NB4 (cell line): ENCODE measurements around the gene VAT1.

Experiments
- MYC ChIP-seq: IDR thresholded peaks from 2 replicates; pipeline ENCODE4 v1.6.1; 2011; ENCODE audit warnings: low read depth, low read length
- POLR2A ChIP-seq: IDR thresholded peaks from 2 replicates; pipeline ENCODE4 v1.6.1; 2011; ENCODE audit warnings: mild to moderate bottlenecking; ENCODE audit not compliant: insufficient read length; ENCODE audit errors: extremely low read depth
- TF ChIP-seq, protein P1 (sequence below): IDR thresholded peaks from one replicate; pipeline ENCODE4 v1.5.1; 2012; ENCODE audit warnings: low read depth, low read length
- TF ChIP-seq, protein P2 (sequence below): IDR thresholded peaks from 2 replicates; pipeline ENCODE4 v1.6.1; 2011; ENCODE audit warnings: low read depth, low read length

DNA sequence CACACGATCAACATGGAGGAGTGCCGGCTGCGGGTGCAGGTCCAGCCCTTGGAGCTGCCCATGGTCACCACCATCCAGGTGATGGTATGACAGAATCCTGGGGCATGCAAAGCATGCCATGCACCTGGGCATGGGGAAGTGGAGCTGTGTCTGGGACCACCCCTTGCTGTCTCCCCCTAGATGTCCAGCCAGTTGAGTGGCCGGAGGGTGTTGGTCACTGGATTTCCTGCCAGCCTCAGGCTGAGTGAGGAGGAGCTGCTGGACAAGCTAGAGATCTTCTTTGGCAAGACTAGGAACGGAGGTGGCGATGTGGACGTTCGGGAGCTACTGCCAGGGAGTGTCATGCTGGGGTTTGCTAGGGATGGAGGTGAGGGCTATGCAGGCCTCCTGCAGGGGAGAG is 8.9 kb downstream of the VAT1 start:
- TF ChIP-seq, protein P1, sequence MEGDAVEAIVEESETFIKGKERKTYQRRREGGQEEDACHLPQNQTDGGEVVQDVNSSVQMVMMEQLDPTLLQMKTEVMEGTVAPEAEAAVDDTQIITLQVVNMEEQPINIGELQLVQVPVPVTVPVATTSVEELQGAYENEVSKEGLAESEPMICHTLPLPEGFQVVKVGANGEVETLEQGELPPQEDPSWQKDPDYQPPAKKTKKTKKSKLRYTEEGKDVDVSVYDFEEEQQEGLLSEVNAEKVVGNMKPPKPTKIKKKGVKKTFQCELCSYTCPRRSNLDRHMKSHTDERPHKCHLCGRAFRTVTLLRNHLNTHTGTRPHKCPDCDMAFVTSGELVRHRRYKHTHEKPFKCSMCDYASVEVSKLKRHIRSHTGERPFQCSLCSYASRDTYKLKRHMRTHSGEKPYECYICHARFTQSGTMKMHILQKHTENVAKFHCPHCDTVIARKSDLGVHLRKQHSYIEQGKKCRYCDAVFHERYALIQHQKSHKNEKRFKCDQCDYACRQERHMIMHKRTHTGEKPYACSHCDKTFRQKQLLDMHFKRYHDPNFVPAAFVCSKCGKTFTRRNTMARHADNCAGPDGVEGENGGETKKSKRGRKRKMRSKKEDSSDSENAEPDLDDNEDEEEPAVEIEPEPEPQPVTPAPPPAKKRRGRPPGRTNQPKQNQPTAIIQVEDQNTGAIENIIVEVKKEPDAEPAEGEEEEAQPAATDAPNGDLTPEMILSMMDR, result no peak
- no peak for TF ChIP-seq POLR2A
- TF ChIP-seq MYC, result no peak
- TF ChIP-seq, protein P2, sequence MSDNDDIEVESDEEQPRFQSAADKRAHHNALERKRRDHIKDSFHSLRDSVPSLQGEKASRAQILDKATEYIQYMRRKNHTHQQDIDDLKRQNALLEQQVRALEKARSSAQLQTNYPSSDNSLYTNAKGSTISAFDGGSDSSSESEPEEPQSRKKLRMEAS, result no peak
